Germinal center (tissue), 1 donor: ENCODE measurements around the gene WDR3.
A peak's percentile ranks its signal among the peaks of the same experiment; 100 is the strongest.
"Not testable (repeated sequence)": the region's sequence is repeated elsewhere in the genome, so short reads cannot be mapped to it uniquely, and the experiment has no call there.

Experiments used
- DNase-seq: peaks from one replicate; pipeline ENCODE4 v3.0.0; 2012; ENCODE audit warnings: mixed read lengths, low spot score

WDR3 gene

DNA sequence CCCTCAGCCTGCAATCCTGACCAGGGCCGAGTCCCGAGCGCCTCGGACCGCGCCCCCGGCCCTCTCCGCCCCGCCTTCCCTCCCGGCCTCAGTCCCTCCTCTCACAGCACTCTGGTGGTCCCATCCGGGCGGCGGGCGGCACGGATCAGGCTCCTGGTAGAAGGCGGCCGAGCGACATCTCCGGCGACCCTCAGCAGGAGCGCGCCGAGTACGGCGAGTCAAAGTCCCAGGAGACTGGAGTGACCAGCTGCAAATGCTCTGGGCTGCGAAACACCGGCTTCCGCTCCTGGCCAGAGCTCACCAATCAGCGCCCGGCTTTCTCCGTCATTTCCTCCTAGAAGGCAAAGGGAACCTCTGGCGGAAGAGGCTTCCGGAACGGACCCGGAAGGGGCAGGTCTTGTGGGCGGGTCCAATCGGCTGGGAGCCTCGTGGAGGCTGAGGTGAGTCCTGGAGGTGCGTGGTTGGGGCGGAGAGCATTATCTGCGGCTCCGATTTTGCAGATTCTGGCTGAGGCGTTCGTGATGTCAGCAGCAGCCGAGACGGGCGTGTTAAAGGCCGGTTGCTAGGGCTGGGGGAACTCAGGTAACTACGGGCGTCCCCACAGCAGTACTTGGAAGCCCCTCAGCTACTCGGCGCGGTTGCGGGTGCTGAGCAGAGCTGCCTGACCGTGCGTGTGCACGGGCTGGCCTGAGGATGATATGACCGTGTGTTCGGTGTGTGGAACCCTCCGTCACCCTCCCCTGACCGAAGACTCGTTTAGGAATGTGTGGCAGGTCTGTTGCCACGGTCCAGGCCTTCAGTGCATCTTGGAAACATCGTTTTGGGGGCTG is at the start of gene WDR3, which contains the start of gene GDAP2:
TSS of gene WDR3 (plus strand) at position 397 of the 830 bp plus-strand sequence. CDS start 3,581 bp downstream, outside the sequence.
TSS of gene GDAP2 (minus strand) at position 279 of the 830 bp plus-strand sequence. CDS start 9,264 bp downstream, outside the sequence.
- peak; percentile 94 for DNase-seq

DNA sequence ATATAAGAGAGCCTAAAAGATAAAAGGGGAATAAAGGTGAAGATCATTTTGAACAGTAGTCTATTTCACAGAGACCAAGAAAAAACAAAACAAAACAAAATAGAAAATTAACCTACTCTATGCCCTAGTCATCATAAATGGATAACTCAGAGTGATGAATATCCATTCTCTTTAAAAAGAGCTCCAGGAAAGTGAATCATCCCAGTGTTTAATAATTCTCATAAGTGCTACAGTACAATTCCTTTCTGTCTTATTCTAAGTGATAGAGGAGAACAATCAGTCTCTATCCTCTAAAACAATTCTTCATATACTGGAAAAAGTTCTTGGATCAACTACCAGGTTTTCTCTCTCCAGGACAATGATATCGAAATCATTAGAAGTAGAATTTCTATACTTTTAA is 45.9 kb upstream of the WDR3 start:
- no peak for DNase-seq

- DNase-seq = no peak
Measured at GRCh38 chr1:117886101-117886795, 43.3 kb upstream of the WDR3 start.

DNA sequence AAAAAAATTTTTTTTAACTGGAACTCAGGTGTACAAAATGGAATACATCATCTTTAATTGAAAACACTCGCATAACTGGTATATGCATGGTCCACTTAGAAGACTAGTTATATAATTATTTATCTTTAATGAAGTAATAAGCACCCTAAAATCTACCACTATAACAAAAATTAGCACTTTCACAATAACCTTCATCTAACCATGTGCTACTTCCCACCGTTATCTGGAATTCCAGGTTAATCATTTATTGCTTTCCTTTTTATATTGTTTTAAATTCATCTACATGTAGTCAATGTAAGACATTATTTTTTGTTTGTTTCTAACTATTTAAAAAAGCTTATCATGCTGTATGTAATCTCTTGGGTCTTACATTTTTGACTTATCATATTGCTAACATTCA is 39.1 kb upstream of the WDR3 start:
- DNase-seq = no peak

DNA sequence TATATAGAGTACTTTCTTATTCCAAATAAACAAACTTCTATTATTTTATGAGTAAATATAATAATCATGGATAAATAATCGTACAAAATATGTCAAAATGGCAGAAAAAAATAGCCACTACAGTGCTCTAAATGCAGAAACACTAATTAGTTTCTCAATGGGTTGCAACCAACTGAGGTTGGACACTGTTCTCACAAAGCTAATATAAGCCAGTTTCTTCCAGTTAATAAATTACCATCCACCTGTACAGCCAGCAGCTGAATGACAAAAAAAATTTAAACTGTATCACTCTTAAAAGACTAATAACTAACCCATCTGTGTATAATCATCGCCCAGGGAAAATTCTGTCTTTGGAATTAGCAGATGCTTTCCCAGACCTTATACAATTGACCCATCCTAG is 37.0 kb upstream of the WDR3 start:
- DNase-seq = no peak

- DNase-seq = no peak
Measured at GRCh38 chr1:117894078-117894477, 35.5 kb upstream of the WDR3 start.

DNA sequence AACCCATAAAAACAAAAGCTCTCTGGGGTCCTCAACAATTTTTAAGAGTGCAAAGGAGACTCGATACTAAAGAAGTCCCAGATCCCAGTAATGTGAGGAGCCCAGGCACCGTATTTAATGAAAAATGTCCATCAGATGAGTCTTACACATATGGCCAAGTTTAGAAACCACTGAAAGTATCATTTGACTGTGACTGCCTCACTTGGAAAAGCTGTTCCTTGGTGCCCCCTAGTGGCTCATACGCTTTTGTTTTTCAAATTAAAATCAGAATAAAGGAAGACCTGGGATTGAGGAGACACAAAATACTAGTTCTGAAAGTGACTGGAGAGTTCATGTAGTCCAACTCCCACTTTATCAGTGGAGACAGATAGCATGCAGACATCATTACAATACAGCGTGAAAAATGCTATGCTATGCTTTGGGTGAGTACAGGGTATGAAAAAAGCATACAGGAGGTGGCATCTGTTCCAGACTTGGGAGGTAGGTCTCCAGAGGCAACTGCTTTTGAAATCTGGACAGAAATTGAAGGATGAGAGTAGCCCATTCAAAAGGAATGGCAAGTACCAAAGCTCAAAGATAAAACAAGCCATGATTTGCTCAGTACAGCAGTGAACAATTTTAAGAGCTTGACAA is 33.9 kb upstream of the WDR3 start:
- peak; percentile 28 for DNase-seq

- no peak for DNase-seq
Measured at GRCh38 chr1:117897551-117897950, 32.0 kb upstream of the WDR3 start.

- DNase-seq = no peak
Measured at GRCh38 chr1:117899801-117900200, 29.7 kb upstream of the WDR3 start.

GRCh38 chr1:117902944-117903343 is 26.6 kb upstream of the WDR3 start:
- DNase-seq = no peak

DNA sequence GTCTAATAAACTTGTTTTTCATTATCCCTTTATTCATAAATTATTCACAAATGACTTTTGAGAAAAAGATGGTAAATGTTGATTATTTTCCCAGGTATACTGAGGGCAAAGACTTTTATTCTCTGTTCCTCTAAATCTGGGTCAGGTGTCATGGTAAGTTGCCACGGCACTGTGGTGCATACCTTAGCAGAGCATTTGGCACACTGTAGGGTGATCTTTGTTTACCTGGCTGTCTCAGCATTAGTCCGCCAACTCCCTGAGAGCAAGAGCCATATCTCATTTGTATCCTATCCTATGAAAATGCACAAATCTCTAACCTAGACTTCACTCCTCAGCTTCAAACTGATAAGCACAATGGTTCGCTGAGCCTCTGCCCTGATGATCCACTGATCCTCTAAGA is 25.1 kb upstream of the WDR3 start:
- DNase-seq = no peak

DNA sequence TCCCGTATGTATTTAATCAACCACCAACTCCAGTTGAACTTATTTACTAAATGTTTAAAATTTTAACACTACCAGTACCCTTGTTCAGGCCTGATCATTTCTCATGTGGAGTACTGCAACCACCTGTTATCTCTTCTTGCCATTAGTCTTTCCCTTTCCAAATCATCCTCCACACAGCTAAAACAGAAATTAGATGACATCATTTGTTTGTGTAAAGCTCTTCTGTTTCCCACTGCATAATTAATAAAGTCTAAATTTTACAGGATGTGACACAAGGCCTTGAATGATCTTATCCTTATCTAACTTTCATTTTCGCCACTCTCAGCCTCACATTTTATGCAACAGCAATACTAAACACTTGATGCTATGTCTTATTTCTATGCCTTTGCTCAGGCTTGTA is 24.5 kb upstream of the WDR3 start:
- no peak for DNase-seq

DNA sequence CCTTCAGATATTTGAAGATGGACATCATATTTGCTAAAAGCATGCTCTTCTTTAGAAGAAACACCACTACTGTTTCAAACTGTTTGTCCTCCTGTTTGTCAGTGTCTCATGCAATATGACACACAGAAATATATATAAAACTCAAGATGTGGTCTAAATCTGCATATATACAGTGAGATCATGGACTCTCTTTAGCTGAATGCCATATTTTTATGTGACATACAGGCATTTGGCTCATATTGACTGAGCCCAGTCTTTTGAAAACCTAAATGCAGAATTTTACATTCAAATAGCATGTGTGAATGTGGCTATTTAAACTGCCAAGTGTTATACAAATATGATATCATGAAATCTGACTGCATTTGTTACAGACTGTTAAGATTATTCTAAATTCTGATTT is 18.5 kb upstream of the WDR3 start:
- DNase-seq = no peak

DNA sequence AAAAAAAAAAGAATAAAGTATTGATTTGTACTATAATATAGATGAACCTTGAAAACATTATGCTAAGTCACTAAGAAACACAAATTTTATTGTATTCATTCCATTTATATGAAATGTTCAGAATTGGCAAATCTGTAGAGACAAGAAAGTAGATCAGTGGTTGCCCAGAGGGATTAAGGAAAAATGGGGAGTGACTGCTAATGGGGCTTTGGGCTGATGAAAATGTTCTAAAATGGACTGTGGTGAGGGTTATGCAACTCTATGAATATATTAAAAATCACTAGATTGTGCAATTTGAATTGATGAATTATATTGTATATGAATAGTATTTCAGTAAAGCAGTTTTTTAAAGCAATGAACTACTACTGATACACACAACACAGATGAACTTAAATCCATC is 10.2 kb upstream of the WDR3 start:
- no peak for DNase-seq

- DNase-seq = no peak
Measured at GRCh38 chr1:117921991-117922390, 7.5 kb upstream of the WDR3 start.

GRCh38 chr1:117922717-117923116 is 6.8 kb upstream of the WDR3 start:
- DNase-seq = not testable (repeated sequence)

- DNase-seq = no peak
Measured at GRCh38 chr1:117925981-117926380, 3.6 kb upstream of the WDR3 start.

GRCh38 chr1:117928881-117929342 is 627 bp upstream of the WDR3 start:
- DNase-seq = no peak

DNA sequence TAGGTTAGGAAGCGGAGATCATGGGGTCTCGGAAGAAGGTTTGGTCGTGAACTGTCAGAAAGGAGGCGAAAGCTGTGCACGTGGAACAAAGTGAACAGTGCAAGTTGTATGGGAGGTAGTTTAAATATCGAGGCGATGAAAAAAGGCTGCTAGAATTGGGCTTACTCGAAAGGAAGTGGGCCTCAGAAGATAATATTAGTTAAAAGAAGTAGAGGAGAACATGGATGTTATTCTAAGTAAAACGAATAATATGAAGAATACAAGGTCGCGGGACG is 571 bp downstream of the WDR3 start:
- DNase-seq = peak; percentile 3

- peak; percentile 2 for DNase-seq
Measured at GRCh38 chr1:117930484-117930883, 945 bp downstream of the WDR3 start.

DNA sequence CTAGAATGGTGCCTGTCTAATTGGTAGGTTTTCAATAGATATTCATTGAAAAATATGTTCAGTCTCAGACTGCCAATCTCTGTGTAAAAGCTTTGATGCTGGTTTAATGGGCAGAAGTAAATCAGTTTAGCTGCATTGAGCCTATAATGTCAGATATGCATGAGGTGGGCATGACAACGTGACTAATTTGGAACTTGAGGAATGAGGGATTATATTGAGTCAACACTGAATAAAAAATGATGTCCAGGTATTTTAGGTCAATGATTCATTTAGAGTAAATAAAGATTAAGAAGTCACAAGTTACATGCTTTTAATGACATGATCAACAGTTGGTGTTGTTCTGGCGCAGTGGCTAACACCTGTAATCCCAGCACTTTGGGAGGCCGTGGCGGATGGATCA is 3.0 kb downstream of the WDR3 start:
- no peak for DNase-seq

DNA sequence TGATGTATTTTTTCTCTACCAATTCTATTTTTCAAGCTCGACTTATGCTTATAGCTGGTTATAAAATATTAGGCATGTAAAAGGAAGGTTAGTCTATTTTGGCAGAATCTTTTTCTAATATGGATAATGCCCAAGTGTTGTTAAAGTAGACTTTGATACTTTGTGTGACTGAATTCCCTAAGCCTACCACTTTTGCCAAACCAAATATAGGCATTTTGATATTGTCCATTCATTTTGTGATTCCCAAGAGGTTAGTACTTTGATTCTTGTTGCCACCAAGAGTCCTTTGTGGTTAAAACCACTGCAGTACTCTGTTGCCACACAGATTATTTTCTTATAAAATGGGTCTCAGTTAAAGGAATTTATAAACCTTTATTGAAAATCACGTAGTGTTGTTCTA is 4.2 kb downstream of the WDR3 start:
- DNase-seq = no peak

- no peak for DNase-seq
Measured at GRCh38 chr1:117942293-117942692, 12.8 kb downstream of the WDR3 start.
